ENCODE measurements around the gene USP17L18.
A peak's percentile ranks its signal among the peaks of the same experiment; 100 is the strongest.
"Not testable (repeated sequence)": the region's sequence is repeated elsewhere in the genome, so short reads cannot be mapped to it uniquely, and the experiment has no call there.

USP17L18 gene, protein sequence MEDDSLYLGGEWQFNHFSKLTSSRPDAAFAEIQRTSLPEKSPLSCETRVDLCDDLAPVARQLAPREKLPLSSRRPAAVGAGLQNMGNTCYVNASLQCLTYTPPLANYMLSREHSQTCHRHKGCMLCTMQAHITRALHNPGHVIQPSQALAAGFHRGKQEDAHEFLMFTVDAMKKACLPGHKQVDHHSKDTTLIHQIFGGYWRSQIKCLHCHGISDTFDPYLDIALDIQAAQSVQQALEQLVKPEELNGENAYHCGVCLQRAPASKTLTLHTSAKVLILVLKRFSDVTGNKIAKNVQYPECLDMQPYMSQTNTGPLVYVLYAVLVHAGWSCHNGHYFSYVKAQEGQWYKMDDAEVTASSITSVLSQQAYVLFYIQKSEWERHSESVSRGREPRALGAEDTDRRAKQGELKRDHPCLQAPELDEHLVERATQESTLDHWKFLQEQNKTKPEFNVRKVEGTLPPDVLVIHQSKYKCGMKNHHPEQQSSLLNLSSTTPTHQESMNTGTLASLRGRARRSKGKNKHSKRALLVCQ
- total RNA-seq = 0 reads per million in 4 donors

- peak in 2 of 5 donors; percentile 1 to 7 for DNase-seq
Measured at GRCh38 chr4:9247953-9248680, at the start of gene USP17L18. USP17L18 (plus strand) TSS chr4:9248630; CDS start chr4:9248630, 0 bp downstream.

GRCh38 chr4:9210357-9210756 lies 38.1 kb upstream of the USP17L18 start, which contains the start of gene USP17L10:
USP17L10 (plus strand) TSS chr4:9210657; CDS start chr4:9210657, 0 bp downstream.
- not testable (repeated sequence) for DNase-seq

GRCh38 chr4:9214701-9215100 lies 33.7 kb upstream of the USP17L18 start:
- DNase-seq = not testable (repeated sequence)

GRCh38 chr4:9215105-9215504 lies 33.3 kb upstream of the USP17L18 start, which contains the start of gene USP17L11:
USP17L11 (plus strand) TSS chr4:9215405; CDS start chr4:9215405, 0 bp downstream.
- not testable (repeated sequence) for DNase-seq

GRCh38 chr4:9219852-9220251 lies 28.6 kb upstream of the USP17L18 start, which contains the start of gene USP17L12:
USP17L12 (plus strand) TSS chr4:9220152; CDS start chr4:9220152, 0 bp downstream.
- not testable (repeated sequence) for DNase-seq

GRCh38 chr4:9224596-9224995 lies 23.8 kb upstream of the USP17L18 start, which contains the start of gene USP17L13:
USP17L13 (plus strand) TSS chr4:9224896; CDS start chr4:9224896, 0 bp downstream.
- not testable (repeated sequence) for DNase-seq

GRCh38 chr4:9230249-9230648 lies 18.2 kb upstream of the USP17L18 start:
- not testable (repeated sequence) for DNase-seq

- not testable (repeated sequence) for DNase-seq
Measured at GRCh38 chr4:9234085-9234484, 14.3 kb upstream of the USP17L18 start, which contains the start of gene USP17L15. USP17L15 (plus strand) TSS chr4:9234385; CDS start chr4:9234385, 0 bp downstream.

DNA sequence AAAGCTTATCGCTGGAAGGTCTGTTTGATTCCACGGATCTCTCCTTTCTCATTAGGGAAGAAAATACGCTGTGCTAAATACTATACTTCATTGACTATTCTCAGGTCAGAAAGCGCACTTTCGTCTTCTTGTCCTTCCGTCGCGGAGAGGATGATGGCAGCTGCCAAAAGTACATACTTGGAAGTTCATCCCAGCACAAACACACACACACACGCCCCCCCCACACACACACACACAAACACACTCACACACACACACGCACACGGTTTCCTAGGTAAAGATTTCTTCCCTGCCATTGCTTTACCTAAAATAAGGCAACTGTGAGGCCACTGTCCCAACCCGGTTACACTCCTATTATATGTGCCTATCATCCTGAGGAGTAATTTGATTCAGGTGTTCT lies 10.0 kb upstream of the USP17L18 start:
- DNase-seq = not testable (repeated sequence)

DNA sequence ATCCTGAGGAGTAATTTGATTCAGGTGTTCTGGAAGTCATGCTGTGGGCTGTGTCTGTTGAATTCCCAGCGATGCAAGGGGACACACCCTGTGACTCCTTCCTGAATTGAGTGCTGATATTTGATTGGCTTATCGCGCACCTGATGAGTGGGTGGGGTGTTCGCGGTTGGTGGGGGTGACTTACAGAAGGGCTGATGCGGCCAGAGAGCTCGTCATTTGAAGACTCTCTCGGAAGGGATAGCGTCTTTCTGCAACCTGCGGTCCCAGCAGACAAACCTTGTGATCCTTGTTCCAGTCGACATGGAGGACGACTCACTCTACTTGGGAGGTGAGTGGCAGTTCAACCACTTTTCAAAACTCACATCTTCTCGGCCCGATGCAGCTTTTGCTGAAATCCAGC lies 4.9 kb upstream of the USP17L18 start, which contains the start of gene USP17L17:
USP17L17 (plus strand) TSS at position 301 of the 400 bp plus-strand sequence; CDS start at position 301, 0 bp downstream.
- DNase-seq = not testable (repeated sequence)

DNA sequence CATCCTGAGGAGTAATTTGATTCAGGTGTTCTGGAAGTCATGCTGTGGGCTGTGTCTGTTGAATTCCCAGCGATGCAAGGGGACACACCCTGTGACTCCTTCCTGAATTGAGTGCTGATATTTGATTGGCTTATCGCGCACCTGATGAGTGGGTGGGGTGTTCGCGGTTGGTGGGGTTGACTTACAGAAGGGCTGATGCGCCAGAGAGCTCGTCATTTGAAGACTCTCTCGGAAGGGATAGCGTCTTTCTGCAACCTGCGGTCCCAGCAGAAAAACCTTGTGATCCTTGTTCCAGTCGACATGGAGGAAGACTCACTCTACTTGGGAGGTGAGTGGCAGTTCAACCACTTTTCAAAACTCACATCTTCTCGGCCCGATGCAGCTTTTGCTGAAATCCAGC lies 4.6 kb downstream of the USP17L18 start, which contains the start of gene USP17L19:
USP17L19 (plus strand) TSS at position 301 of the 400 bp plus-strand sequence; CDS start at position 301, 0 bp downstream.
- DNase-seq = not testable (repeated sequence)

GRCh38 chr4:9257824-9258223 lies 9.4 kb downstream of the USP17L18 start, which contains the start of gene USP17L20:
USP17L20 (plus strand) TSS chr4:9258124; CDS start chr4:9258124, 0 bp downstream.
- not testable (repeated sequence) for DNase-seq

- not testable (repeated sequence) for DNase-seq
Measured at GRCh38 chr4:9262572-9262971, 14.1 kb downstream of the USP17L18 start, which contains the start of gene USP17L21. USP17L21 (plus strand) TSS chr4:9262872; CDS start chr4:9262872, 0 bp downstream.

GRCh38 chr4:9267319-9267718 lies 18.9 kb downstream of the USP17L18 start, which contains the start of gene USP17L22:
USP17L22 (plus strand) TSS chr4:9267619; CDS start chr4:9267619, 0 bp downstream.
- not testable (repeated sequence) for DNase-seq

- peak in 4 of 5 donors; percentile 3 to 21 (median 8) for DNase-seq
Measured at GRCh38 chr4:9271719-9272118, 23.3 kb downstream of the USP17L18 start.

Measured in T-helper 1 cell (primary cell).